Prostate gland (tissue), 2 donors: ENCODE data around the gene C17orf107. TPM values are rescaled to one million over a fixed set of nuclear protein-coding genes. Genes with fewer than 3 reads are reported as not detected.

Experiments used
- DNase-seq: peaks from one replicate; pipeline ENCODE4 v3.0.0-alpha.2; 2019; ENCODE audit warnings: low spot score
- H3K27ac ChIP-seq, 2 donors: fragments of 200-600 bp; sonication (generic); 2 replicates each; pipeline ENCODE4 v1.5.1; 2017 to 2019
- H3K27me3 ChIP-seq: fragments of 200-600 bp; sonication (generic); replicated peaks from 2 replicates; pipeline ENCODE4 v1.5.1; 2019; ENCODE audit not compliant: insufficient read depth
- H3K36me3 ChIP-seq, 2 donors: fragments of 200-600 bp; sonication (generic); 1 replicate in 1 of 2; 2 replicates in 1 of 2; pipeline versions ENCODE4 v1.5.1 to v1.8.1; 2017 to 2019
- H3K4me1 ChIP-seq: fragments of 200-600 bp; sonication (generic); replicated peaks from 2 replicates; pipeline ENCODE4 v1.5.1; 2019
- H3K4me3 ChIP-seq, 2 donors: fragments of 200-600 bp; sonication (generic); 2 replicates each; pipeline ENCODE4 v1.5.1; 2017 to 2019
- H3K9me3 ChIP-seq: fragments of 200-600 bp; sonication (generic); 2 replicates; pipeline ENCODE4 v1.5.1; 2017
- CTCF ChIP-seq, 4 experiments: fragments of 200-600 bp in 2 of 4; fragments of 450-650 bp in 2 of 4; sonication (generic) in 2 of 4; IDR thresholded peaks; 1 replicate in 3 of 4; 2 replicates in 1 of 4; pipeline ENCODE4 v1.5.1; 2016 to 2019; ENCODE audit warnings: antibody characterized with exemption in 4 of 4, mild to moderate bottlenecking in 2 of 4, moderate library complexity in 2 of 4
- POLR2A ChIP-seq: fragments of 450-650 bp; IDR thresholded peaks from one replicate; pipeline ENCODE4 v1.6.1; 2016; ENCODE audit warnings: antibody characterized with exemption, mild to moderate bottlenecking
- POLR2AphosphoS5 ChIP-seq: sonication (generic); formaldehyde crosslinking; IDR thresholded peaks from one replicate; pipeline ENCODE4 v1.6.1; 2017; ENCODE audit warnings: antibody characterized with exemption
- WGBS: methylation state at CpG from one replicate; pipeline ENCODE4 v1.1.5; 2018; 5-methylcytosine and 5-hydroxymethylcytosine counted together
- intact Hi-C: fragments of 100-400 bp; cut with DNase I; formaldehyde crosslinking; loops from one replicate; pipeline ENCODE4 v1.14.2; 2022
- total RNA-seq, 2 donors: library from RNA; depleted of rRNA; stranded (reverse); fragments of >200 nt; gene quantifications; one replicate each; pipeline ENCODE4 v1.1.0, GENCODE V29; 2016

Gene C17orf107
- total RNA-seq, 2 donors from 2014 or later, result 2.4 to 15.4 TPM

DNA sequence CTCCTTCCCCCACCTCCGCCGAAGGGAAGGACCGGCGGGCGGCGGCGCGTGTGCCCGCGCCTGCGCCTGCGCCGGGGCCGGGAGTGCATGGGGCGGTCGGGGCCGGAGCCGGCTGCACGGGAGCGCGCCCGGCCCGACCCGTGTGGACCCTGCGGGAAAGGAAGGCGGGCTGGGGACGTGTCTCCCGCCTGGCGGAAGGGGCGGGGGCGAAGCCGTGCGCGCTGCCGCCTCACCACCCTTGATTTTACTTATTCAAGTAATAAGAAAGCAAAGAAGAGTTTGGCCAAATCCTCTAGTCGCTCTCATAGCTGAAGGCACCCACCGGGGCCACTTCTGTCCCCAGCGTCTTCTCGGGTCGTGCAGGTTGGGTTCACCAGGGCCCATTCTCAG lies 49.6 kb downstream of the C17orf107 start:
- intact Hi-C loops, result loop anchor here (1.0 to 5.0 kb wide), 3 partner anchors 18 to 48 kb away; partner anchors contain the start of genes CAMTA2, INCA1, KIF1C and SPAG7
- Histone ChIP-seq H3K27ac (peak overlapping the region; percentile 88 to 96), H3K4me1 (peaks cover 15% of the 10 kb centered on the region), H3K36me3 (no peaks in the 10 kb centered on the region), H3K4me3 (peak overlapping the region; percentile 94 to 100), H3K9me3 (no peaks in the 10 kb centered on the region), H3K27me3 (no peaks in the 10 kb centered on the region)
- TF ChIP-seq CTCF (IDR thresholded peaks at IDR 0.05) (peak in 1 of 4 experiments; percentile 8), POLR2A (peak; percentile 49), POLR2AphosphoS5 (no peak)
- DNase-seq, result peak; percentile 73
- WGBS, result under 1% methylated on average over 37 of the region's 40 CpGs

- peak; percentile 44 for DNase-seq
- under 1% methylated on average over 41 of the region's 75 CpGs for WGBS
- peak; percentile 18 for TF ChIP-seq POLR2A
- no peak for TF ChIP-seq POLR2AphosphoS5
- intact Hi-C loops, result loop anchor here (2.0 to 5.0 kb wide), 2 partner anchors 17 to 38 kb away; partner anchors contain the start of genes CAMTA2 and SPAG7
- H3K9me3 ChIP-seq, result no peaks in the 10 kb centered on the region
- peak overlapping the region; percentile 88 to 96 for H3K27ac ChIP-seq
- no peaks in the 10 kb centered on the region for H3K36me3 ChIP-seq
- H3K4me3 ChIP-seq, result peak overlapping the region; percentile 94 to 100
- H3K27me3 ChIP-seq, result no peaks in the 10 kb centered on the region
- peaks cover 15% of the 10 kb centered on the region for H3K4me1 ChIP-seq
Measured at GRCh38 chr17:4949321-4950074, 50.2 kb downstream of the C17orf107 start.

DNA sequence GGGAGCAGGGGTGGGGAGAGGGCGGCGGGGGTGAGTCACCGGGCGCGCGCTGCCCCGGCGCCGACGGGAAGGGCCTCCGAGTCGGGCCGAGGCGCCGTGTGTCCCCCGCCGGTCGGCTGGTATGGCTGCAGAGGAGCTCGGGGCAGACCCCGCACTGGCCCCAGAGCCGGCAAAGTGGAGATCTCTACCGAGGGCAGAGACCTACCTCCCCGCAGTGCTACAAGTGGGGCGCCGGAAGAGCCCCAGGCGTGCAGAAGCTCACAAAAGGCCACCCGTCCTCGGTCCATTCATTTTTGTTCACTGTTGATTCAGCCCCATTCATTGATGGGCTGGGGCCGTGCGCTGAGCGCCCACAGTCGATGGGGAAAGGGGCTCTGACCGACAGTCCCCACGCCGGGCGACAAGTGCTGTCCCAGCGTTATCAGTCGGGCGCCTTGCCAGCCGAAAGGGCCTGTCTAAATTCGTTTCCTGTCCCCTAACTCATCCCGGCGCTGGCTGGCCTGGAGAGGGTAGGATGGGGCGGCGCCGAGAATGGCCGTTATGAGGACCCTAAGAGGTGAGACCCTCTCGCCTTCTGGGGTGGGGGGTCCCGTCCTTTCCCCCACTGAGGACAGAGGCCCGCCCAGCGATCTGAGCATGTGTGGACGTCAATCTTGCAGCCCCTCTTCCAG lies 50.9 kb downstream of the C17orf107 start:
- peaks cover 15% of the 10 kb centered on the region for H3K4me1 ChIP-seq

GRCh38 chr17:4950746-4951204 lies 51.4 kb downstream of the C17orf107 start, which contains the start of gene ENO3:
ENO3 (plus strand) TSS chr17:4951119; CDS start chr17:4951830, 711 bp downstream.
- DNase-seq, result no peak
- WGBS, result 42% methylated on average over 7 of the region's 7 CpGs
- no peaks in the 10 kb centered on the region for H3K27me3 ChIP-seq
- no peaks in the 10 kb centered on the region for H3K9me3 ChIP-seq
- H3K4me3 ChIP-seq, result peak within 1 kb of the TSS; percentile 94 to 100
- H3K4me1 ChIP-seq, result peaks cover 10% of the 10 kb centered on the region
- H3K27ac ChIP-seq, result peak within 1 kb of the TSS; percentile 88 to 96
- H3K36me3 ChIP-seq, result no peaks in the 10 kb centered on the region
- TF ChIP-seq POLR2AphosphoS5 (no peak), CTCF (IDR thresholded peaks at IDR 0.05) (no peak), POLR2A (no peak)
- intact Hi-C loops, result no loop called here

More for the DNA sequence above, 50.9 kb downstream of the C17orf107 start:
- no peak for DNase-seq
- no peaks in the 10 kb centered on the region for H3K36me3 ChIP-seq
- peak overlapping the region; percentile 94 to 100 for H3K4me3 ChIP-seq
- intact Hi-C loops, result no loop called here
- TF ChIP-seq POLR2A (peak; percentile 15), CTCF (IDR thresholded peaks at IDR 0.05) (no peak), POLR2AphosphoS5 (no peak)
- peak overlapping the region; percentile 88 to 96 for H3K27ac ChIP-seq
- H3K27me3 ChIP-seq, result no peaks in the 10 kb centered on the region
- 7% methylated on average over 52 of the region's 52 CpGs for WGBS
- no peaks in the 10 kb centered on the region for H3K9me3 ChIP-seq

GRCh38 chr17:4951486-4951885 lies 52.1 kb downstream of the C17orf107 start:
- TF ChIP-seq POLR2A (no peak), POLR2AphosphoS5 (no peak), CTCF (IDR thresholded peaks at IDR 0.05) (no peak)
- Histone ChIP-seq H3K4me3 (no peak overlapping the region), H3K36me3 (no peaks in the 10 kb centered on the region), H3K9me3 (no peaks in the 10 kb centered on the region), H3K27me3 (no peaks in the 10 kb centered on the region), H3K27ac (no peak overlapping the region), H3K4me1 (peaks cover 3% of the 10 kb centered on the region)
- intact Hi-C loops, result no loop called here
- WGBS, result 84% methylated on average over 3 of the region's 3 CpGs
- no peak for DNase-seq
